RWPE2 (cell line): ENCODE measurements around the gene ZFAND3.
"Not testable (repeated sequence)": the region's sequence is repeated elsewhere in the genome, so short reads cannot be mapped to it uniquely, and the experiment has no call there.

ENCODE experiments used
- ATAC-seq: fragments of 200-7000 bp; cut with Tn5 transposase; 3 replicates; pipeline ENCODE4 v1.9.1; 2021; ENCODE audit warnings: low read depth
- DNase-seq: peaks from one replicate; pipeline ENCODE4 v3.0.0-alpha.2; 2020; ENCODE audit warnings: low spot score
- H3K27ac ChIP-seq: fragments of 450-650 bp; 2 replicates; pipeline ENCODE4 v1.5.1; 2017; ENCODE audit warnings: mild to moderate bottlenecking; ENCODE audit not compliant: poor library complexity, severe bottlenecking
- H3K27me3 ChIP-seq: fragments of 250-450 bp; sonication (Bioruptor Pico); 2 replicates; pipeline ENCODE4 v1.5.1; 2021; ENCODE audit warnings: mild to moderate bottlenecking, moderate library complexity; ENCODE audit not compliant: insufficient read depth, poor library complexity, severe bottlenecking
- H3K36me3 ChIP-seq: fragments of 250-450 bp; sonication (Bioruptor Pico); 2 replicates; pipeline ENCODE4 v1.5.1; 2020; ENCODE audit warnings: low read depth, mild to moderate bottlenecking, moderate library complexity
- H3K4me1 ChIP-seq: fragments of 250-450 bp; sonication (Bioruptor Pico); 2 replicates; pipeline ENCODE4 v1.5.1; 2021; ENCODE audit warnings: mild to moderate bottlenecking, moderate library complexity; ENCODE audit not compliant: insufficient read depth, poor library complexity, severe bottlenecking
- H3K4me3 ChIP-seq: fragments of 250-450 bp; sonication (Bioruptor Pico); 2 replicates; pipeline ENCODE4 v1.5.1; 2021; ENCODE audit warnings: mild to moderate bottlenecking, moderate library complexity; ENCODE audit not compliant: severe bottlenecking
- H3K9me3 ChIP-seq: fragments of 250-450 bp; sonication (Bioruptor Pico); 2 replicates; pipeline ENCODE4 v1.5.1; 2021; ENCODE audit warnings: mild to moderate bottlenecking, moderate library complexity; ENCODE audit not compliant: severe bottlenecking
- CTCF ChIP-seq: fragments of 450-650 bp; IDR thresholded peaks from one replicate; pipeline ENCODE4 v1.5.1; 2017; ENCODE audit warnings: mild to moderate bottlenecking, moderate library complexity; ENCODE audit not compliant: poor library complexity, severe bottlenecking

The ZFAND3 gene

GRCh38 chr6:38117281-38117680 is 297.8 kb downstream of the ZFAND3 start:
- peaks cover 24% of the 10 kb centered on the region for H3K4me1 ChIP-seq
- H3K9me3 ChIP-seq, result no peaks in the 10 kb centered on the region
- H3K36me3 ChIP-seq, result no peaks in the 10 kb centered on the region
- H3K27ac ChIP-seq, result peak overlapping the region; percentile 46
- no peak for TF ChIP-seq CTCF
- no peak overlapping the region for H3K4me3 ChIP-seq
- DNase-seq (no peak), ATAC-seq (no peak; the same call in 2 of the 3 replicates)
- no peaks in the 10 kb centered on the region for H3K27me3 ChIP-seq

GRCh38 chr6:38118791-38119365 is 299.4 kb downstream of the ZFAND3 start:
- no peaks in the 10 kb centered on the region for H3K9me3 ChIP-seq
- TF ChIP-seq CTCF, result no peak
- no peak overlapping the region for H3K4me3 ChIP-seq
- H3K27ac ChIP-seq, result no peak overlapping the region
- H3K4me1 ChIP-seq, result peaks cover 24% of the 10 kb centered on the region
- H3K27me3 ChIP-seq, result no peaks in the 10 kb centered on the region
- H3K36me3 ChIP-seq, result no peaks in the 10 kb centered on the region
- DNase-seq (no peak), ATAC-seq (no peak)

- no peak overlapping the region for H3K27ac ChIP-seq
- no peak for ATAC-seq
Measured at GRCh38 chr6:38119516-38119915, 300.0 kb downstream of the ZFAND3 start.

GRCh38 chr6:38124224-38124926 is 304.8 kb downstream of the ZFAND3 start:
- not testable (repeated sequence) for ATAC-seq, H3K36me3 ChIP-seq, H3K9me3 ChIP-seq, H3K27me3 ChIP-seq, H3K4me3 ChIP-seq, H3K27ac ChIP-seq, DNase-seq, H3K4me1 ChIP-seq

More at GRCh38 chr6:38119516-38119915, 300.0 kb downstream of the ZFAND3 start:
- H3K9me3 ChIP-seq, result no peaks in the 10 kb centered on the region
- no peak overlapping the region for H3K4me3 ChIP-seq
- no peaks in the 10 kb centered on the region for H3K36me3 ChIP-seq
- no peak for TF ChIP-seq CTCF
- no peak for DNase-seq
- no peaks in the 10 kb centered on the region for H3K27me3 ChIP-seq
- H3K4me1 ChIP-seq, result peaks cover 22% of the 10 kb centered on the region

GRCh38 chr6:38127284-38127683 is 307.8 kb downstream of the ZFAND3 start:
- H3K4me1 ChIP-seq, result peaks cover 2% of the 10 kb centered on the region
- H3K4me3 ChIP-seq, result no peak overlapping the region
- no peaks in the 10 kb centered on the region for H3K27me3 ChIP-seq
- no peak for ATAC-seq
- H3K9me3 ChIP-seq, result no peaks in the 10 kb centered on the region
- H3K27ac ChIP-seq, result no peak overlapping the region
- peaks cover 7% of the 10 kb centered on the region; the same call in 1 of the 2 replicates for H3K36me3 ChIP-seq
- no peak for DNase-seq
- no peak for TF ChIP-seq CTCF
